Loucy (cell line): Measurements from ENCODE around the gene MYH10.

Source experiments
- H2AFZ ChIP-seq: fragments of 200-600 bp; sonication (generic); 2 replicates; pipeline ENCODE4 v1.6.0; 2016; ENCODE audit warnings: antibody characterized with exemption, mild to moderate bottlenecking, low read length, moderate library complexity
- H3F3A ChIP-seq: fragments of 200-600 bp; 2 replicates; pipeline ENCODE4 v1.6.0; 2016; ENCODE audit warnings: antibody characterized with exemption, low read depth, mild to moderate bottlenecking
- H3K27me3 ChIP-seq: fragments of 200-600 bp; sonication (generic); 2 replicates; pipeline ENCODE4 v1.6.1; 2014; ENCODE audit warnings: low read length, mild to moderate bottlenecking; ENCODE audit not compliant: insufficient read depth, poor library complexity, severe bottlenecking
- H3K36me3 ChIP-seq: fragments of 200-600 bp; sonication (generic); 2 replicates; pipeline ENCODE4 v1.6.1; 2016; ENCODE audit warnings: low read length; ENCODE audit not compliant: insufficient read depth
- H3K4me1 ChIP-seq: fragments of 200-600 bp; sonication (generic); 2 replicates; pipeline ENCODE4 v1.5.1; 2014; ENCODE audit warnings: low read length, mild to moderate bottlenecking; ENCODE audit not compliant: insufficient read depth, poor library complexity, severe bottlenecking
- H3K4me2 ChIP-seq: fragments of 200-600 bp; sonication (generic); 2 replicates; pipeline ENCODE4 v1.6.0; 2014; ENCODE audit warnings: antibody characterized with exemption, low read length, low read depth, mild to moderate bottlenecking; ENCODE audit not compliant: poor library complexity, severe bottlenecking
- H3K4me3 ChIP-seq: fragments of 200-600 bp; sonication (generic); 2 replicates; pipeline ENCODE4 v1.5.1; 2014; ENCODE audit warnings: low read length, mild to moderate bottlenecking, mixed read lengths; ENCODE audit not compliant: poor library complexity, severe bottlenecking
- H3K79me2 ChIP-seq: fragments of 200-600 bp; sonication (generic); 2 replicates; pipeline ENCODE4 v1.6.1; 2014; ENCODE audit warnings: low read length; ENCODE audit not compliant: insufficient read depth
- H3K9ac ChIP-seq: fragments of 200-600 bp; sonication (generic); 2 replicates; pipeline ENCODE4 v1.6.0; 2014; ENCODE audit warnings: mild to moderate bottlenecking, low read depth, low read length, moderate library complexity; ENCODE audit not compliant: poor library complexity, severe bottlenecking
- H3K9me2 ChIP-seq: fragments of 200-600 bp; sonication (generic); replicated peaks from 2 replicates; pipeline ENCODE4 v1.6.1; 2016; ENCODE audit warnings: low read depth, low read length, mixed read lengths
- H3K9me3 ChIP-seq: fragments of 200-600 bp; sonication (generic); 2 replicates; pipeline ENCODE4 v1.6.1; 2014; ENCODE audit warnings: mild to moderate bottlenecking, antibody characterized with exemption, low read length, low read depth; ENCODE audit not compliant: insufficient read depth
- H4K20me1 ChIP-seq: fragments of 200-600 bp; sonication (generic); 2 replicates; pipeline ENCODE4 v1.6.0; 2014; ENCODE audit warnings: antibody characterized with exemption, low read length, mild to moderate bottlenecking; ENCODE audit not compliant: insufficient read depth, poor library complexity, severe bottlenecking
- CTCF ChIP-seq: fragments of 200-600 bp; sonication (generic); conservative IDR thresholded peaks from 2 replicates; pipeline ENCODE4 v1.5.1; 2014; ENCODE audit warnings: mild to moderate bottlenecking, antibody characterized with exemption, low read length
- EZH2phosphoT487 ChIP-seq: fragments of 200-600 bp; IDR thresholded peaks from 2 replicates; pipeline ENCODE4 v1.6.1; 2018; ENCODE audit warnings: antibody characterized with exemption, mild to moderate bottlenecking, moderate library complexity, borderline replicate concordance

Gene MYH10

DNA sequence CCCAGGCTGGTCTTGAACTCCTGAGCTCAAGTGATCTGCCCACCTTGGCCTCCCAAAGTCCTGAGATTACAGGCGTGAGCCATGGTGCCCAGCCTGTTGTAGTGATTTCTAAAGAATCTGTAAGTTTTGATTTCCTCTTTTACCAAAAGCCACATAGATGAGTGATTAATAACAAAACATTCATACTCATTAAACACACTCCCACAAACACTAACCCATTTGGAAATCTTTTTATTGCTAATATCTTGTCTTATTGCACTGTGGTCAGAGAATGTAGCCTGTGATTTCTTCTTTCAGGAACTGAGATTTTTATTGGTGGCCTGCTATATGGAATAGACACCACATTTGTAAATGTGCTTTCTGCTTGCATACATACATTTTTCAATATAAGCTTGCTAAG, 31.6 kb downstream of the MYH10 start:
- H3K27me3 ChIP-seq: no peaks in the 10 kb centered on the region
- H4K20me1 ChIP-seq: no peaks in the 10 kb centered on the region
- peaks cover 52% of the 10 kb centered on the region; the same call in 1 of the 2 replicates for H3K36me3 ChIP-seq
- no peak overlapping the region for H2AFZ ChIP-seq
- no peaks in the 10 kb centered on the region for H3K4me1 ChIP-seq
- H3F3A ChIP-seq: no peaks in the 10 kb centered on the region
- no peak overlapping the region for H3K4me2 ChIP-seq
- H3K9ac ChIP-seq: no peak overlapping the region
- H3K4me3 ChIP-seq: no peak overlapping the region
- H3K9me3 ChIP-seq: no peaks in the 10 kb centered on the region
- no peaks in the 10 kb centered on the region for H3K9me2 ChIP-seq
- TF ChIP-seq CTCF (no peak), EZH2phosphoT487 (no peak)
- peaks cover 17% of the 10 kb centered on the region; the same call in 1 of the 2 replicates for H3K79me2 ChIP-seq

GRCh38 chr17:8593830-8594229, 36.7 kb downstream of the MYH10 start:
- H3K4me1 ChIP-seq: no peaks in the 10 kb centered on the region

DNA sequence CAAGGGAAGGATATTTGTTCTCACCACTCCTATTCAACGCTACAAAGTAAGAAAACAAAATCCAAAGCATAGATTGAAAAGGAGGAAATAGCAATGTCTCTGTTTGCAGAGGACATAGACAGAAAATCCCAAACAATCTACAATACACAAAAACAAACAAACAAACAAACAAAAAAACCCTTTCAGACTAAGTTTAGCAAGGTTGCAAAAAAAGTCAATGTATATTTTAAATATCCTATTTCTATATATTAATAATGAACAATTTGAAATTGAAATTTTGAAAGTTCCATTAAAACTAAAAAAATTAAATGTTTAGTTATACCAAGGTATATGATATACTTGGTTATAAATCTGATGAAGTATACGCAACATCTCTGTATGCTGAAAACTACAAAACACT, 37.2 kb downstream of the MYH10 start:
- Histone ChIP-seq H3K4me1 (no peaks in the 10 kb centered on the region), H3K4me3 (no peak overlapping the region), H2AFZ (no peak overlapping the region), H4K20me1 (no peaks in the 10 kb centered on the region), H3K27me3 (no peaks in the 10 kb centered on the region), H3F3A (no peaks in the 10 kb centered on the region), H3K9ac (no peak overlapping the region), H3K4me2 (no peak overlapping the region), H3K79me2 (peaks cover 28% of the 10 kb centered on the region; the same call in 1 of the 2 replicates), H3K9me3 (no peaks in the 10 kb centered on the region), H3K36me3 (peaks cover 12% of the 10 kb centered on the region; the same call in 1 of the 2 replicates), H3K9me2 (no peaks in the 10 kb centered on the region)
- TF ChIP-seq CTCF: no peak
- no peak for TF ChIP-seq EZH2phosphoT487

More at GRCh38 chr17:8593830-8594229, 36.7 kb downstream of the MYH10 start:
- no peak overlapping the region for H3K4me3 ChIP-seq
- no peaks in the 10 kb centered on the region for H3K9me3 ChIP-seq
- no peak overlapping the region for H3K4me2 ChIP-seq
- peaks cover 26% of the 10 kb centered on the region; the same call in 1 of the 2 replicates for H3K79me2 ChIP-seq
- no peak overlapping the region for H2AFZ ChIP-seq
- peaks cover 14% of the 10 kb centered on the region; the same call in 1 of the 2 replicates for H3K36me3 ChIP-seq
- TF ChIP-seq CTCF (no peak), EZH2phosphoT487 (no peak)
- H4K20me1 ChIP-seq: no peaks in the 10 kb centered on the region
- H3K9ac ChIP-seq: no peak overlapping the region
- H3K27me3 ChIP-seq: no peaks in the 10 kb centered on the region
- no peaks in the 10 kb centered on the region for H3K9me2 ChIP-seq
- H3F3A ChIP-seq: no peaks in the 10 kb centered on the region
